Measurements from ENCODE around the gene KLRC4.
"Not testable (repeated sequence)": the region's sequence is repeated elsewhere in the genome, so short reads cannot be mapped to it uniquely, and the experiment has no call there.

DNA sequence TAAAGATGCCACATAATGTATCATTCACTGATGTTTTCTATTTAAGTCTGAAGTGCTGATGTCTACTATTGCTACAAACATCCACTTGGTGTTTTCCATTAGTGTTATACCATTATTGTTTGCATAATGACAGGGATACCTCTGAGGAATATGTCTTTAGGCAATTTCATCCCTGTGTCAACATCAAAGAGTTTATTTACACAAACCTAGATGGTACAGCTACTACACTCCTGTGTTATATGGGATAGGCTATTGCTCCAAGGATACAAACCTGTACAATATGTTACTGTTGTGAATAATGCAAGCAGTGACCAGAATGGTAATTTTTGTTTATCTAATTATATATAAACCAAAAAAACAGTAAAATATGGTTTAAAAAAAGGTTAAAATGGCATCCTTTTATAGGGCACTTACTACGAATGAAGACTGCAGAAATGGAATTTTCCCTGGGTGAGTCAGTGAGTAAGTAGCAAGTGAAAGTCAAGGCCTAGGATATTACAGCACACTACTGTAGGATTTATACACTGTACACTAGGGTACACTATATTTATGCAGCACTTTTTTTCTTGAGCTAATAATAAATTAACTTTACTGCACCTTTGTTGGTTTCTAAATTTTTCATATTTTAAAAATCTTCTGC lies 14.8 kb upstream of the KLRC4 start:
- TF ChIP-seq, protein P1, sequence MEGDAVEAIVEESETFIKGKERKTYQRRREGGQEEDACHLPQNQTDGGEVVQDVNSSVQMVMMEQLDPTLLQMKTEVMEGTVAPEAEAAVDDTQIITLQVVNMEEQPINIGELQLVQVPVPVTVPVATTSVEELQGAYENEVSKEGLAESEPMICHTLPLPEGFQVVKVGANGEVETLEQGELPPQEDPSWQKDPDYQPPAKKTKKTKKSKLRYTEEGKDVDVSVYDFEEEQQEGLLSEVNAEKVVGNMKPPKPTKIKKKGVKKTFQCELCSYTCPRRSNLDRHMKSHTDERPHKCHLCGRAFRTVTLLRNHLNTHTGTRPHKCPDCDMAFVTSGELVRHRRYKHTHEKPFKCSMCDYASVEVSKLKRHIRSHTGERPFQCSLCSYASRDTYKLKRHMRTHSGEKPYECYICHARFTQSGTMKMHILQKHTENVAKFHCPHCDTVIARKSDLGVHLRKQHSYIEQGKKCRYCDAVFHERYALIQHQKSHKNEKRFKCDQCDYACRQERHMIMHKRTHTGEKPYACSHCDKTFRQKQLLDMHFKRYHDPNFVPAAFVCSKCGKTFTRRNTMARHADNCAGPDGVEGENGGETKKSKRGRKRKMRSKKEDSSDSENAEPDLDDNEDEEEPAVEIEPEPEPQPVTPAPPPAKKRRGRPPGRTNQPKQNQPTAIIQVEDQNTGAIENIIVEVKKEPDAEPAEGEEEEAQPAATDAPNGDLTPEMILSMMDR (IDR thresholded peaks at IDR 0.05) = not testable (repeated sequence)
- TF ChIP-seq POLR2A (IDR thresholded peaks at IDR 0.05) = not testable (repeated sequence)
